Aorta (tissue), 5 donors: Measurements from ENCODE around the gene LOXHD1. TPM values are rescaled to one million over a fixed set of nuclear protein-coding genes. Genes with fewer than 3 reads are reported as not detected.

Source experiments
- ATAC-seq: fragments of 200-7000 bp; cut with Tn5 transposase; one replicate; pipeline ENCODE4 v1.9.1; 2022; ENCODE audit warnings: moderate library complexity; ENCODE audit not compliant: low FRiP score
- DNase-seq, 2 donors: peaks; one replicate each; pipeline ENCODE4 v3.0.0-alpha.2; 2020
- H3K27ac ChIP-seq, 2 donors: one replicate each; pipeline ENCODE4 v1.5.1; 2013; ENCODE audit warnings: low read length in 2 of 2, mild to moderate bottlenecking in 2 of 2, moderate library complexity in 2 of 2, control low read depth in 1 of 2, inconsistent platforms in 1 of 2, low read depth in 1 of 2
- H3K27me3 ChIP-seq, 2 donors: one replicate each; pipeline ENCODE4 v1.6.1; 2013; ENCODE audit warnings: control low read depth in 1 of 2, low read length in 1 of 2, mild to moderate bottlenecking in 1 of 2, moderate library complexity in 1 of 2; ENCODE audit not compliant: insufficient read depth in 2 of 2, control insufficient read depth in 1 of 2
- H3K36me3 ChIP-seq, 2 donors: one replicate each; pipeline ENCODE4 v1.6.1; 2013; ENCODE audit warnings: control low read depth in 1 of 2, low read length in 1 of 2, mild to moderate bottlenecking in 1 of 2; ENCODE audit not compliant: insufficient read depth in 2 of 2, control insufficient read depth in 1 of 2
- H3K4me1 ChIP-seq, 2 donors: one replicate each; pipeline ENCODE4 v1.6.1; 2013; ENCODE audit warnings: low read length in 2 of 2, control low read depth in 1 of 2, mild to moderate bottlenecking in 1 of 2, moderate library complexity in 1 of 2; ENCODE audit not compliant: insufficient read depth in 2 of 2, control insufficient read depth in 1 of 2
- H3K4me3 ChIP-seq, 2 donors: one replicate each; pipeline ENCODE4 v1.5.1; 2013; ENCODE audit warnings: low read length in 2 of 2, control low read depth in 1 of 2, mild to moderate bottlenecking in 1 of 2
- H3K9me3 ChIP-seq: one replicate; pipeline ENCODE4 v1.6.1; 2013; ENCODE audit warnings: mild to moderate bottlenecking, low read length; ENCODE audit not compliant: control insufficient read depth
- WGBS, 2 donors: extraction: QIAGEN DNeasy Blood & Tissue Kit; methylation state at CpG; one replicate each; pipeline ENCODE4 v1.1.7; 2013; 5-methylcytosine and 5-hydroxymethylcytosine counted together
- intact Hi-C, 2 donors: fragments of 100-400 bp; cut with DNase I; formaldehyde crosslinking; loops; one replicate each; pipeline versions ENCODE4 v1.14.2 to v1.15.0; 2022
- polyA plus RNA-seq, 2 donors: library from polyadenylated mRNA; stranded (reverse); fragments of 200-250 nt; gene quantifications; one replicate each; pipeline ENCODE4 v1.2.3, GENCODE V29; 2013
- total RNA-seq, 2 donors: library from RNA; stranded (reverse); fragmentation: NEBNext Ultra II Directional; extraction: Animal tissue kit (Norgen Biotek cat#: 25700); gene quantifications; one replicate each; pipeline ENCODE4 v1.2.1, GENCODE V29; 2021
- donor health status: healthy with polysubstance abuse.
- donor health status: Bipolar disorder and iron deficiency.
- donor health status: DM: no; HTN: no; CAD: no.
- donor health status: DM: no; HTN: no; CAD: no.
- donor health status: DM: yes; HTN: yes; CAD: no.

The LOXHD1 gene
- total and polyA plus RNA-seq, 4 donors, result 0.16 to 1.0 TPM; not detected in 2

DNA sequence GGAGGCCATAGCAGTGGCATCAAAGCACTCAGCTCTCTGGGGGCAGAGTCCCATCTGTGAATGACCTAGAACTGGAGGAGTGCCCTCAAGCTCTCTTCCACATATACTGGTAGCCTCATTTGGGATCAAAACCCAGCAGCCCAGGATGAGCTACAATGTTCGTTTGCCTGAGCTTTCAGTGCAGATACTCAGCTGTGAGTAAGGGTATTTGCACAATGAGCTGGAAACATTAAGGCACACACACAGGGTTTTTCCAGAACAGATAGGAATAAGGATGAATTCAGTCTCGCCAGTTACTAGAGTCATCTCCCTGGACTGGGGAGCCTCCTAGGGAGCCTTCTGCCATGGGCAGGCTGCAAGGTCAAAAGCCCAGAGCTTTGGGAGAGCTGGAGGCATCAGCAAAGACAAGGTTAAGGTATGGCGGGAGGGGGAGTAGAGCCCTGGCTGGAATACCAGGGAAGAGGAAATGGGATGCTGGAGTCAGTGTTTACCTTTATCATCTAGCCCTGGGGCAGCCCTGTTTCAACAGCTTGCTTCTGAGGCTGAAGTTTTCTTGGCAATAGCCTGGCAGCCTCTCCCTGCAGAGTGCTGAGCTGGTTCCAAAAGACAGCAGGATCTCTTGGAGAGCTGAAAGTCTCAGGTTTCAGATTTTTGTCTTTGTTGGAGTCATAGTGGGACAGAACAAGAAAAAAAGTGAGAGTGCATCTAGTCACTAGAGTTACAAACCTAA is 187.7 kb downstream of the LOXHD1 start:
- DNase-seq (no peak), ATAC-seq (no peak)
- intact Hi-C loops, result no loop called here
- Histone ChIP-seq H3K27ac (no peak overlapping the region), H3K27me3 (no peaks in the 10 kb centered on the region), H3K4me3 (no peak overlapping the region), H3K36me3 (no peaks in the 10 kb centered on the region), H3K4me1 (no peaks in the 10 kb centered on the region), H3K9me3 (no peaks in the 10 kb centered on the region)
- WGBS, 2 donors, result 66 to 68% methylated on average over 3 of the region's 3 CpGs

DNA sequence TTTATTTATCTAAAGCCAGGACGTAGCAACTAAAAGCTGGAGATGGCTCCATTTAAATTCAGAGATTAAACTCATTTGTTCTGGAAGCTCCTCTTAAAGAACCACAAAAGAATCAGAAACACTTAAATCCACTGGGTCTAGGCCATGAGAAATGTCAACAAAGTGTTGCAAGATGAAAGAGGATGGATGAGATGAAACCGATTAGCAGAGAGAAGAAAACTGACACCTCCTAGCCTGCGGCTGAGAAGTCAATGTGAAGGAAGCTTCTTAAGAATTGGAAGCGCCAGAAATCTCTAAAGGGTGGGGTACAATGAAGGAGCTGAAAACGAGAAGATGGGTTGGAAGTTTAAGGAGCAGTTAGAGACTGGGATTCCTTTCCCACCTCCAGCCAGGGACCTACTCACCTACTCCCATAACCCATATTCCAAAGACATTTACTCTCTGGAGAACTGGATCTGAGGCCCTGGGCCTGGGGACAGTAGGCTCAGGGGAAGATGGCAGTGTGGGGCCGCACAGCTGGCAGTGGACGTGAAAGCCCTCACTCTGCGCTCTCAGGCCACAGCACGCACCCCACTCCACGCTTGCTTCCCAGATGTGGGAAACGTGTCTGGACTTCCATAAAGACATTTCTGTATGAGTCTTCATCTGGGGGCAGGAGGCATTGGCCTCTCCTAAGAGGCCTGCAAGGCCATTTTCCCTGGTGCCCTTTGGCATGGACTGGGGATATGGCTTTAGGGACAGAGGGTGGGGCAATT is 188.4 kb downstream of the LOXHD1 start:
- Histone ChIP-seq H3K27ac (no peak overlapping the region), H3K36me3 (no peaks in the 10 kb centered on the region), H3K27me3 (no peaks in the 10 kb centered on the region), H3K4me1 (no peaks in the 10 kb centered on the region), H3K4me3 (no peak overlapping the region), H3K9me3 (no peaks in the 10 kb centered on the region)
- intact Hi-C loops, result no loop called here
- DNase-seq, result no peak
- 87 to 90% methylated on average over 11 of the region's 11 CpGs for WGBS, 2 donors
- ATAC-seq, result no peak

DNA sequence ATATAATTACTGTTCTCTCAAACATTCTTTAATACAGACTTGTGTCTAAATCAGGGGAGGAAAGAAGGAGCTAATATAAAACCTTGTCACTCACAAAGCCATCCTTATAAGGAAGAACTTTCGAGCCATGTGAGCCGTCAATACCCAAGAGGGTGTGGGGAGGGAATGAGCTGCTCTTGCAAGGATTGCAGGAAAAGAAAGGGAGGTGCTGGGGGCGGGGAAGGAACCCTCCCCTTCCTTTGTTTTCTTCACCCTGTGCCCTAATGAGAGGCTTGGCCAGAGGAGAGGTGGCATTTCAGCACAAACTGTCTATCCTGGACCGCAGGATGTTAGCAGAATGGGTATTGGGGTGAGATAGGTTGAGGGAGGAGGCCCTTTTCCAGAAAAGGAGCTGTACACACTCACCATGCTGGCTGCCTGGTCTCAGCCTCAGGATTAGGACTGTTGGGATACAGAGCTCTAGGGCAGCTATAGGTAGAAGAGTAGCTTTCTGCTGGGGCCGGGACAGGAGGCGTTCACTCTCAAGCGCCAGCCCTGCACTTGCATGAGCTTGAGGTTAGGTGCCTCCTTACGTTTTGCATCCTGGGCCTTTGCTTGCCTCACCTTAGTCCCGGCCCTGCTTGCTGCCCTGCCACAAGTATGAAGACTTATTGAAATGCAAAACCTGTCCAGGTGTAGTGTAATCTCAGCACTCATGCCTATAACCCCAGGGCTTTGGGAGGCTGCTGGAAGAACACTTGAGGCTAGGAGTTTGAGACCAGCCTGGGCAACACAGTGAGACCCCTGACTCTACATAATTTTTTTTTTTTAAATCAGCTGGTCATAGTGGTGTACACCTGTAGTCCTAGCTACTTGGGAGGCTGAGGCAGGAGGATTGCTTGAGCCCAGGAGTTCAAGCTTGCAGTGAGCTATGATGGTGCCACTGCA is 190.5 kb downstream of the LOXHD1 start:
- no peak overlapping the region for H3K27ac ChIP-seq
- ATAC-seq (peak; percentile 24), DNase-seq (no peak)
- no peaks in the 10 kb centered on the region for H3K4me1 ChIP-seq
- no peak overlapping the region for H3K4me3 ChIP-seq
- H3K36me3 ChIP-seq, result no peaks in the 10 kb centered on the region
- H3K9me3 ChIP-seq, result no peaks in the 10 kb centered on the region
- 45 to 54% methylated on average over 9 of the region's 9 CpGs for WGBS, 2 donors
- intact Hi-C loops, result no loop called here
- no peaks in the 10 kb centered on the region for H3K27me3 ChIP-seq

DNA sequence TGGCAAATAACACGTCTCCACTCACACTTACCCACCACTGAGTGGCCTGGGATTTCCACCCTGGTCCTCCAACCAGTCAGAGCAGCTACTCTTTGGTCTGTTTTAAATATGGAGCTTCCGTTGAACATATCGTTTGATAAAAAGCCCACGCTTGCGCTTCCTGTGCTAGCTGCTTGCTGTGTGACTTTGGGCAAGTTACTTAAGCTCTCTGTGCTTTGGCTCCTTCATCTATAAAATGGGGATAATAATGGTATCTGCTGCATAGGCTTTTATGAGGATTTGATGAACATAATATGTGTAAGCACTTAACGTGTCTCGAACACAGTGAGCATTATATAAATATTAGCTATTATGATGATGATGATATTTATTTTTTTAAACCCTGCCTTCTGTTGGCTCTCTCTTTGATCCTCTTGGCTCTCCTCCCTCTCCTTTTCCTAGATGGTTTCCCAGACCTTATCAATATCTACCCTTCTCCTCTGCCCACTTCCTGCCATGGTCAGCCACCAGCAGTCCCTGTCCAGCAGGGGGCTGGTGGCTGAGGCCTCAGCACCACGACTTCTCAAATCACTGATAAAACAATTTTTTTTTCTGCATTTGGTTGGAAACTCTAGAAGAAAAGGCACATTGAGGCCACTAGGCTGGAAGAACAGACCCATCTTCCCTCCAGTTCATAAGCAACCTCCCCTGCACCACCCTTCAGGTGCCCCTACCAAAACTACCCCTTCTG is 191.9 kb downstream of the LOXHD1 start:
- intact Hi-C loops, result no loop called here
- Histone ChIP-seq H3K4me3 (no peak overlapping the region), H3K36me3 (no peaks in the 10 kb centered on the region), H3K4me1 (no peaks in the 10 kb centered on the region), H3K9me3 (no peaks in the 10 kb centered on the region), H3K27ac (no peak overlapping the region), H3K27me3 (no peaks in the 10 kb centered on the region)
- no peak for ATAC-seq
- DNase-seq, result no peak
- WGBS, 2 donors, result 72 to 75% methylated on average over 8 of the region's 8 CpGs

DNA sequence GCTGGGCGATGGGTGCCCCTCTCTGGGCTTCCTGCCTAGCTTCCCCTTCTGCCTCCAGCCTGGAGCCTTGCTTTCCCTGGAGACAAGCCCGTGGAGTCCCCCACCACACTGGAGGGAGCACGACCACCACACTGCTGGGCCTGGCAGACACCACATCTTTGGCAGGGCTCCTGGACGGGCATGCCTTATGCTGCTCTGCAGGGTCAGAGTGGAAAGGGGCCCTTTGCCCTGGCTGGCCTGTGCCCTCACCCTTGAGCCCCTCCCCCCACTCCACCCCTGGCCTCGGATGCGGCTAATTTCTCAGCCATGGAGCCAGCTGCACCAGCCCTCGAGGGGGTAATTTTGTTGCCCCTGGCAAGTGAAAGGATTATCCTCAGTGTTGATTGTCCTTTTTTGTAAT is 194.5 kb downstream of the LOXHD1 start:
- ATAC-seq, result no peak
- Histone ChIP-seq H3K9me3 (no peaks in the 10 kb centered on the region), H3K36me3 (no peaks in the 10 kb centered on the region), H3K4me3 (no peak overlapping the region), H3K4me1 (no peaks in the 10 kb centered on the region), H3K27ac (no peak overlapping the region), H3K27me3 (no peaks in the 10 kb centered on the region)
- WGBS, 2 donors, result 38 to 45% methylated on average over 7 of the region's 7 CpGs
- intact Hi-C loops, result no loop called here
- no peak for DNase-seq

DNA sequence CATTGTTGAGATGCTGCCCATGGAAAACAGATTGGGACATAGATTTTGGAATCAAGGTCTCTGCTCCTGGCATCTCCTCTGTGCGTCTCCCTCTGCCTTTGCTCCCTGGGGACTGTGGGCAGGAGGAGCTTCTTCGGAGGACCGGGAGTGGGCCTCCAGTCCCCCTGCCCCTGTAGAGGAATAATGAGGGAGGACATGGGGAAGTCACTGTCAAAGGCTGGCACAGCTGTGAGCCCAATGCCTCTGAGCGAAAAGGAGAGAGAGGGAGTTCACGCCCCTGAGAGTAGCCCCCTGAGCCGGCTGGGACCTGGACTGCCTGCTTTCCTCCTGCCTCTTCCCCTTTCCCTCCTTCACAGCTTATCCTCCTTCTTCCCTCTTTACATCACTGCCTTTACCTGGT is 195.0 kb downstream of the LOXHD1 start:
- DNase-seq (no peak), ATAC-seq (no peak)
- Histone ChIP-seq H3K9me3 (no peaks in the 10 kb centered on the region), H3K36me3 (no peaks in the 10 kb centered on the region), H3K4me3 (no peak overlapping the region), H3K27ac (no peak overlapping the region), H3K4me1 (no peaks in the 10 kb centered on the region), H3K27me3 (no peaks in the 10 kb centered on the region)
- WGBS, 2 donors, result 74 to 79% methylated on average over 6 of the region's 6 CpGs
- intact Hi-C loops, result no loop called here

DNA sequence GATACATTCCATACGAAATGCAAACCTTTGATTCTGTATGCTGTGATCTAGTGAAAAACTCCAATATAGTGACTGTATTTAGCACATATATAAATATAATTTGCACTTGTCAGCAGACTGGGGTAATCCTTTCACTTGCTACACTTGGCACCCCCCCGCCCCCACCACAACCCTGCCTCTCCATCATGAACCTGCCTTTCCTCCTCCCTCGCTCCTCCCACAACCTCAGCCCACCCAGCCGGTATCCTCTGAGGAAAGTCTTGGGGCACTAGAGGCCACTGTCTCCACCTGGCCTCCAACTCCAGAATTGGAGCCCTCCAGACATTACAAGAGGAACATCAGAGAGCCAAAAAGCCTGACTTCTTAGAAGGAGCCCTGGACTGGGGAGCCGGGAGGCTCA is 196.3 kb downstream of the LOXHD1 start:
- intact Hi-C loops, result no loop called here
- WGBS, 2 donors, result 83 to 84% methylated on average over 5 of the region's 5 CpGs

DNA sequence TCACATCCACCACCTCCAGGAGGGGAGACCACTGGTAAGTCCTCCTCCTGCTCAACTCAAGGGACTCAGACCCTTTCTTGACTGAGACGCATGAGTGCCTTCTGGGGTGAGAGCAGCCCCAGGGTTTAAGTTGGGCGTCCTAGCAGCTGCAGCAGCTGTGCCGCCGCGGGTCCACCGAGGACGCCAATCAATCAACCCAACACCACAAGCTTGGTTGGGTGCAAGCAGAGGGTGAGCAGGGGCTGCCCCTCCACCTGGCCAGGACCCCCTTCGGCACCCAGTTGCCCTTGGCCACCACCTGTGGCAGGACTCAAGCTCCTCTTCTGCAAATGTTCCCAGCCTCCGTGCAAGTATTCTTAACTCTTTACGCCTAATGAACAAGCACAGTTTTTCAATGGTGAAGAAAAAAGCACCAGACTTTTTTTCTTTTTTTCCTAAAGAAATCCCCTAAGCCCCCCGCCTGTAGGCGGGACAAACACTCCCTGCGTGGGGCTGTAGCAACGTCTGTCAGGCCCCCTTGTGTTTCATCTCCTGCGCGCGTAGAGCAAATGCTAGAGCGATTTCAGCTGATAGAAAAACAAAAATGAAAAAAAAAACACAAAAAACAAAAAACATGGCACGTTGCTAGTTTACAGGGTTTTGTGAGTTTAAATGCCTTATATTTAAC is 197.1 kb downstream of the LOXHD1 start:
- ATAC-seq (no peak), DNase-seq (no peak)
- H3K4me3 ChIP-seq, result no peak overlapping the region
- no peak overlapping the region for H3K27ac ChIP-seq
- 78 to 79% methylated on average over 19 of the region's 19 CpGs for WGBS, 2 donors
- intact Hi-C loops, result no loop called here
- H3K9me3 ChIP-seq, result no peaks in the 10 kb centered on the region
- no peaks in the 10 kb centered on the region for H3K27me3 ChIP-seq
- no peaks in the 10 kb centered on the region for H3K36me3 ChIP-seq
- no peaks in the 10 kb centered on the region for H3K4me1 ChIP-seq

More for the DNA sequence above, 196.3 kb downstream of the LOXHD1 start:
- ATAC-seq (no peak), DNase-seq (no peak)
- Histone ChIP-seq H3K27me3 (no peaks in the 10 kb centered on the region), H3K4me3 (no peak overlapping the region), H3K27ac (no peak overlapping the region), H3K36me3 (no peaks in the 10 kb centered on the region), H3K4me1 (no peaks in the 10 kb centered on the region), H3K9me3 (no peaks in the 10 kb centered on the region)
